WTC11 (cell line): ENCODE measurements around the gene ASGR1.

Experiments used
- CTCF ChIP-seq: fragments of 200-600 bp; IDR thresholded peaks from 2 replicates; pipeline ENCODE4 v1.8.0; 2022; ENCODE audit warnings: antibody characterized with exemption
- ESRRA ChIP-seq: sonication (generic); formaldehyde crosslinking; IDR thresholded peaks from 2 replicates; pipeline ENCODE4 v1.8.1; 2022; ENCODE audit warnings: mild to moderate bottlenecking, missing genetic modification reagents, borderline replicate concordance
- FOXP1 ChIP-seq: sonication (generic); formaldehyde crosslinking; IDR thresholded peaks from 2 replicates; pipeline ENCODE4 v1.8.0; 2022; ENCODE audit warnings: missing genetic modification reagents, mild to moderate bottlenecking, moderate library complexity, borderline replicate concordance
- MAX ChIP-seq: sonication (generic); formaldehyde crosslinking; IDR thresholded peaks from 2 replicates; pipeline ENCODE4 v1.8.0; 2022; ENCODE audit warnings: mild to moderate bottlenecking, missing genetic modification reagents
- MXD4 ChIP-seq: fragments of 250-450 bp; sonication (Bioruptor Pico); IDR thresholded peaks from 2 replicates; pipeline ENCODE4 v1.8.0; 2021; ENCODE audit warnings: mild to moderate bottlenecking, moderate library complexity, borderline replicate concordance
- NR1H2 ChIP-seq: sonication (generic); formaldehyde crosslinking; IDR thresholded peaks from 2 replicates; pipeline ENCODE4 v1.9.0; 2021; ENCODE audit warnings: mild to moderate bottlenecking, moderate library complexity, missing genetic modification reagents
- NR2C2 ChIP-seq: sonication (generic); formaldehyde crosslinking; IDR thresholded peaks from 2 replicates; pipeline ENCODE4 v1.8.0; 2022; ENCODE audit warnings: mild to moderate bottlenecking, missing genetic modification reagents
- USF1 ChIP-seq: sonication (generic); formaldehyde crosslinking; IDR thresholded peaks from 2 replicates; pipeline ENCODE4 v1.8.0; 2022; ENCODE audit warnings: mild to moderate bottlenecking, missing genetic modification reagents
- USF2 ChIP-seq: sonication (generic); formaldehyde crosslinking; IDR thresholded peaks from 2 replicates; pipeline ENCODE4 v1.8.1; 2023; ENCODE audit warnings: mild to moderate bottlenecking, missing genetic modification reagents, moderate library complexity
- ZBTB21 ChIP-seq: sonication (generic); formaldehyde crosslinking; IDR thresholded peaks from 2 replicates; pipeline ENCODE4 v1.8.1; 2023; ENCODE audit warnings: mild to moderate bottlenecking, missing genetic modification reagents, borderline replicate concordance
- ZNF263 ChIP-seq: sonication (generic); formaldehyde crosslinking; IDR thresholded peaks from 2 replicates; pipeline ENCODE4 v1.8.1; 2022; ENCODE audit warnings: low read depth, mild to moderate bottlenecking, moderate library complexity, missing genetic modification reagents
- ZNF396 ChIP-seq: fragments of 250-450 bp; sonication (Bioruptor Pico); IDR thresholded peaks from 2 replicates; pipeline ENCODE4 v1.8.0; 2021; ENCODE audit warnings: mild to moderate bottlenecking, moderate library complexity, borderline replicate concordance
- TF ChIP-seq, protein P1 (sequence below): sonication (generic); formaldehyde crosslinking; IDR thresholded peaks from 2 replicates; pipeline ENCODE4 v1.8.1; 2022; ENCODE audit warnings: mild to moderate bottlenecking, missing genetic modification reagents, moderate library complexity, borderline replicate concordance

DNA sequence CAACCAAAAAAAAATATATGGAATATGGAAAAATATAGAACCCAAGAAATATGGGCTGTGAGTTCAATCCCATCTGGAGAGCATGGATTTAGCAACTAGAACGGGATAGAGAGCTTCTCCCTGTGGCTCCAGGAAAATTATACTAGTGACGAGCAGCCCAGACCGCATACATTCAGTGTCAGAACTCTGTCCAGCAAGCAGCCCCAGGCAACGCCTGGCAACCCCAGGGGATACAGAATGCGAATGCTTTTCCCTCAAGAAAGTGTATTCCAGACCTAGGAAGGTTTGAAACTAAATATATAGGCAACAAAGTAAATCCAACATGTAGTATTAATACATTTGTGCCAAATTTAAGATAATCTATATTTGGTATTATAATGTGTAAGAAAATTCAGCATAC lies 51.0 kb downstream of the ASGR1 start:
- no peak for TF ChIP-seq CTCF
- TF ChIP-seq ZNF263 (CRISPR knock-in tag) = no peak
- TF ChIP-seq ESRRA (CRISPR knock-in tag) = no peak
- no peak for TF ChIP-seq MXD4 (CRISPR knock-in tag)
- TF ChIP-seq USF2 (CRISPR knock-in tag) = no peak
- no peak for TF ChIP-seq NR1H2 (CRISPR knock-in tag)
- no peak for TF ChIP-seq USF1 (CRISPR knock-in tag)
- TF ChIP-seq ZNF396 (CRISPR knock-in tag) = no peak
- no peak for TF ChIP-seq ZBTB21 (CRISPR knock-in tag)
- TF ChIP-seq, protein P1, sequence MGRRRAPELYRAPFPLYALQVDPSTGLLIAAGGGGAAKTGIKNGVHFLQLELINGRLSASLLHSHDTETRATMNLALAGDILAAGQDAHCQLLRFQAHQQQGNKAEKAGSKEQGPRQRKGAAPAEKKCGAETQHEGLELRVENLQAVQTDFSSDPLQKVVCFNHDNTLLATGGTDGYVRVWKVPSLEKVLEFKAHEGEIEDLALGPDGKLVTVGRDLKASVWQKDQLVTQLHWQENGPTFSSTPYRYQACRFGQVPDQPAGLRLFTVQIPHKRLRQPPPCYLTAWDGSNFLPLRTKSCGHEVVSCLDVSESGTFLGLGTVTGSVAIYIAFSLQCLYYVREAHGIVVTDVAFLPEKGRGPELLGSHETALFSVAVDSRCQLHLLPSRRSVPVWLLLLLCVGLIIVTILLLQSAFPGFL (CRISPR knock-in tag) = no peak
- TF ChIP-seq MAX (CRISPR knock-in tag) = no peak
- no peak for TF ChIP-seq FOXP1 (CRISPR knock-in tag)
- no peak for TF ChIP-seq NR2C2
